Left lung (tissue), 10 donors: ENCODE results near the gene HMGCS1. TPM values are rescaled to one million over a fixed set of nuclear protein-coding genes. Genes with fewer than 3 reads are reported as not detected.
"Not testable (repeated sequence)": the region's sequence is repeated elsewhere in the genome, so short reads cannot be mapped to it uniquely, and the experiment has no call there.

Source experiments
- ATAC-seq: fragments of 200-7000 bp; cut with Tn5 transposase; one replicate; pipeline ENCODE4 v1.9.1; 2020; ENCODE audit warnings: moderate library complexity
- DNase-seq, 4 donors: peaks; one replicate each; pipeline ENCODE4 v3.0.0-alpha.2; 2013 to 2020
- H3K27ac ChIP-seq, 2 donors: fragments of 200-600 bp; sonication (generic) in 1 of 2; one replicate each; pipeline versions ENCODE4 v1.5.0 to v1.8.0; 2020 to 2021
- H3K27me3 ChIP-seq, 2 donors: fragments of 200-600 bp; sonication (generic) in 1 of 2; one replicate each; pipeline versions ENCODE4 v1.5.0 to v1.8.0; 2020 to 2021
- H3K36me3 ChIP-seq, 2 donors: fragments of 200-600 bp; sonication (generic) in 1 of 2; one replicate each; pipeline versions ENCODE4 v1.5.0 to v1.8.0; 2020 to 2021
- H3K4me1 ChIP-seq, 2 donors: fragments of 200-600 bp; one replicate each; pipeline ENCODE4 v1.8.0; 2021
- H3K4me3 ChIP-seq, 2 donors: fragments of 200-600 bp; sonication (generic) in 1 of 2; one replicate each; pipeline versions ENCODE4 v1.5.0 to v1.8.0; 2020 to 2021; ENCODE audit warnings: mild to moderate bottlenecking in 1 of 2
- H3K9me3 ChIP-seq, 2 donors: fragments of 200-600 bp; sonication (generic) in 1 of 2; one replicate each; pipeline versions ENCODE4 v1.5.0 to v1.8.0; 2020 to 2021
- CTCF ChIP-seq, 2 donors: fragments of 200-600 bp; sonication (generic) in 1 of 2; IDR thresholded peaks; one replicate each; pipeline versions ENCODE4 v1.5.0 to v1.8.0; 2021; ENCODE audit warnings: antibody characterized with exemption in 2 of 2
- intact Hi-C, 2 donors: fragments of 100-400 bp; cut with DNase I; formaldehyde crosslinking; loops; one replicate each; pipeline versions ENCODE4 v1.11.2 to v1.14.2; 2022
- polyA plus RNA-seq, 6 donors: library from polyadenylated mRNA; unstranded; fragments of 120-200 nt; gene quantifications; one replicate each; pipeline ENCODE4 v1.2.1, GENCODE V29; 2013; ENCODE audit not compliant: insufficient read length in 6 of 6
- total RNA-seq, 2 donors: library from RNA; stranded (reverse); fragmentation: NEBNext Ultra II Directional; extraction: Animal tissue kit (Norgen Biotek cat#: 25700); gene quantifications; one replicate each; pipeline ENCODE4 v1.2.1, GENCODE V29; 2021
- donor health status: DM: no; HTN: yes; CAD: no.
- donor health status: DM: no; HTN: no; CAD: no.

HMGCS1 gene
- total and polyA plus RNA-seq, 8 donors: 49.2 to 279 (median 59.5) TPM

DNA sequence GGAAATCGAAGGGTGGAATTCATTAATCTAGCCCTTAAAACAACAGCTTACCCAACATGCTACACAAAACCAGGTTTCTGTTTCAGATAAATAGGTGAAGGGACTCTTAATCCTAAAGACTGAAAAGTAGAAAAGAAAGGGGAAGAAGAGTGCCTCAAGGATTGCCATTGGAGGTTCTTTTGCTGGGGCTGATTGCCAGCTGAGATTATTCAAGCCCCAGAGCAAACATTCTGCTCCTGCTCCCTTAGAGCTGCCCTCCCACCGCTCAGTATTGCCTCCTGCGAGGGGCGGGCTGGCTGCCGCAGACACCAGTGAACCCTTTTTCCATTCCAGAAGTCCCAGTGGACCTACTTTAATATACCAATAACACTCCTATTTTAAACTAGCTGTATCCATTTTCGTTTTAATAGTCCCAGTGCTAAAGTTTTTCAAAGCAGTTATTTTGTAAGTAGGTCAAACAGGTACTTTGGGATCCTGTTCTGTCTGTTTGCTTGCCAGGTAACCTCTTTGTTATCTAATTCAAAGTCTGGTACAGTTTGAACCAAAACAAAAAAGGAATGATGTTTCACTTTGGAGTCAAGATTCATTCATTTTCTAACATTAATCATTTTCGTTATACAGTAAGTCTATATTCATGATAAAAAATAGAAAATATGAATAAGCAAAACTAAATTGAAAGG lies 38.6 kb downstream of the HMGCS1 start:
- ATAC-seq (peak; percentile 82), DNase-seq (peak in 2 of 4 donors; percentile 34 to 45)
- H3K4me1 ChIP-seq: peaks cover 0 to 6% of the 10 kb centered on the region in 2 donors
- H3K4me3 ChIP-seq: no peak overlapping the region
- no peaks in the 10 kb centered on the region for H3K27me3 ChIP-seq
- no peaks in the 10 kb centered on the region for H3K9me3 ChIP-seq
- no peak for TF ChIP-seq CTCF (IDR thresholded peaks at IDR 0.05)
- intact Hi-C loops: no loop called here
- no peak overlapping the region for H3K27ac ChIP-seq
- no peaks in the 10 kb centered on the region for H3K36me3 ChIP-seq

DNA sequence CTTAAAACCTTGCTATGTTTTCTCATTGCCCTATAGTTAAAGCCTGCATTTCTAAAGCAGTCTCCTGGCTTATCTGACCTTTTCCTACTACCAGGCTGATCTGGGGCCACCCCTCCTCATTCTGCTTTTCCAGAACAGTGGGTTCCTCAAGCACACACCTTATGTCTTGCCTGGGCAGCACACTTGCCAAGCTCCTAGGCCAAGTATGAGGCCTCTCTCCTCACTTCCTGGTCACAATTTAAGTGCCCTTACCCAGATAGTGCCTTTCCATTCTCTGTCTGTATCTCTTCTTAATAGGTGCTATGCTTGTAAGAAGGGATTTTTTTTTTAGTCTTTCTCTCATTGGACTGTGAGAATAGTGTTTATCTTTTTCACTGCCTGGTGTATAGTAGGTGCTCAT lies 39.7 kb downstream of the HMGCS1 start:
- no peaks in the 10 kb centered on the region for H3K27me3 ChIP-seq
- no peak overlapping the region for H3K4me3 ChIP-seq
- DNase-seq (no peak), ATAC-seq (peak; percentile 59)
- no peaks in the 10 kb centered on the region for H3K9me3 ChIP-seq
- H3K36me3 ChIP-seq: no peaks in the 10 kb centered on the region
- H3K27ac ChIP-seq: no peak overlapping the region
- intact Hi-C loops: no loop called here
- no peak for TF ChIP-seq CTCF (IDR thresholded peaks at IDR 0.05)
- peaks cover 0 to 6% of the 10 kb centered on the region in 2 donors for H3K4me1 ChIP-seq

DNA sequence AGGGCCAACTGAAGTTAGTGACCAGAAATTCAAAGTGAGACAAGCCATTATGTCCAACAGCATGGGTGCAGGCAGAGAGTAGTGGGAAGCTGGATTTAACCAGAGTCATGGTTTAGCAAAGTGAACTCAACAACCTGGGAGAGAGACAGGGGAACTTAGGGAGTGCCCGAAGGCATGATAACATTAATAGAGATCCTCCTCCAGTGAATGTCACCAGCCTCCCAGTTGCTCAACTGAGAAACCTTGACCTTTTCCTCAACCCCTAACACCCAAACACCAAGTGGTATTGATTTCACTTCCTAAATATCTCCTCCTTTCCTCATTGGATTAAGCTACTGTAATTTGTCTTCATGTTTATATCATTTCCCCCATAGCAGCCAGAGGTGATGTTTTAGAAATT lies 42.6 kb downstream of the HMGCS1 start:
- Histone ChIP-seq H3K4me3 (no peak overlapping the region), H3K9me3 (no peaks in the 10 kb centered on the region), H3K4me1 (peaks cover 0 to 6% of the 10 kb centered on the region in 2 donors), H3K27me3 (no peaks in the 10 kb centered on the region), H3K27ac (no peak overlapping the region), H3K36me3 (no peaks in the 10 kb centered on the region)
- ATAC-seq (no peak), DNase-seq (no peak)
- intact Hi-C loops: no loop called here
- TF ChIP-seq CTCF (IDR thresholded peaks at IDR 0.05): no peak

GRCh38 chr5:43268188-43268820 lies 44.9 kb downstream of the HMGCS1 start:
- intact Hi-C loops: no loop called here
- no peaks in the 10 kb centered on the region for H3K27me3 ChIP-seq
- no peaks in the 10 kb centered on the region for H3K9me3 ChIP-seq
- ATAC-seq: no peak
- TF ChIP-seq CTCF (IDR thresholded peaks at IDR 0.05): no peak
- no peaks in the 10 kb centered on the region for H3K36me3 ChIP-seq
- H3K4me1 ChIP-seq: no peaks in the 10 kb centered on the region
- DNase-seq: no peak
- H3K4me3 ChIP-seq: no peak overlapping the region
- H3K27ac ChIP-seq: no peak overlapping the region

- intact Hi-C loops, H3K9me3 ChIP-seq, H3K27me3 ChIP-seq, H3K27ac ChIP-seq, H3K4me1 ChIP-seq, H3K36me3 ChIP-seq, H3K4me3 ChIP-seq, DNase-seq, ATAC-seq: not testable (repeated sequence)
Observed at GRCh38 chr5:43262269-43262668, 50.9 kb downstream of the HMGCS1 start.
